CD8-positive, alpha-beta memory T cell (primary cell): ENCODE data around the gene OR1D2. TPM values are rescaled to one million over a fixed set of nuclear protein-coding genes. Genes with fewer than 3 reads are reported as not detected.

Experiments used
- CTCF ChIA-PET: fragments of 350-600 bp; sonication (Branson Sonifier 250); formaldehyde crosslinking; loops from one replicate; lab custom pipeline; 2021; ENCODE audit warnings: antibody characterized with exemption; lab: Charles Lee
- POLR2A ChIA-PET: fragments of 350-600 bp; sonication (Branson Sonifier 250); formaldehyde crosslinking; loops from one replicate; lab custom pipeline; 2021; ENCODE audit warnings: antibody characterized with exemption; lab: Charles Lee
- DNase-seq, 5 donors: peaks; one replicate each; pipeline versions ENCODE4 v3.0.0 to v3.0.0-alpha.2; 2020 to 2022; ENCODE audit warnings: mixed read lengths in 1 of 5
- H3K27ac ChIP-seq: one replicate; pipeline ENCODE4 v1.7.0; 2013; ENCODE audit warnings: low read depth, mild to moderate bottlenecking, low read length, moderate library complexity
- H3K27me3 ChIP-seq: 2 replicates; pipeline ENCODE4 v1.7.0; 2013; ENCODE audit warnings: low read length, mild to moderate bottlenecking; ENCODE audit not compliant: insufficient read depth, poor library complexity, severe bottlenecking
- H3K36me3 ChIP-seq: 2 replicates; pipeline ENCODE4 v1.7.0; 2013; ENCODE audit warnings: mild to moderate bottlenecking, low read length, moderate library complexity; ENCODE audit not compliant: insufficient read depth
- H3K4me1 ChIP-seq: 2 replicates; pipeline ENCODE4 v1.7.0; 2013; ENCODE audit warnings: mild to moderate bottlenecking, low read length, moderate library complexity; ENCODE audit not compliant: insufficient read depth
- H3K4me3 ChIP-seq: 2 replicates; pipeline ENCODE4 v1.7.0; 2013; ENCODE audit warnings: mild to moderate bottlenecking, low read length
- H3K9me3 ChIP-seq: 2 replicates; pipeline ENCODE4 v1.7.0; 2013; ENCODE audit warnings: mild to moderate bottlenecking, low read length
- H3K27ac Mint-ChIP-seq, 8 donors: one replicate each; pipeline ENCODE4 v1.8.0; 2020 to 2021; ENCODE audit warnings: mixed read lengths in 8 of 8, mild to moderate bottlenecking in 6 of 8, inconsistent platforms in 3 of 8, moderate library complexity in 3 of 8
- H3K27me3 Mint-ChIP-seq, 2 donors: one replicate each; pipeline ENCODE4 v1.8.0; 2020 to 2021; ENCODE audit warnings: mixed read lengths in 2 of 2, mild to moderate bottlenecking in 1 of 2, moderate library complexity in 1 of 2
- H3K36me3 Mint-ChIP-seq, 3 donors: one replicate each; pipeline ENCODE4 v1.8.0; 2020 to 2021; ENCODE audit warnings: mixed read lengths in 3 of 3, inconsistent platforms in 1 of 3, mild to moderate bottlenecking in 1 of 3
- H3K4me1 Mint-ChIP-seq, 3 donors: one replicate each; pipeline ENCODE4 v1.8.0; 2020 to 2021; ENCODE audit warnings: mixed read lengths in 3 of 3, inconsistent platforms in 1 of 3, mild to moderate bottlenecking in 1 of 3
- H3K4me3 Mint-ChIP-seq, 7 donors: one replicate each; pipeline ENCODE4 v1.8.0; 2020 to 2021; ENCODE audit warnings: mixed read lengths in 7 of 7, mild to moderate bottlenecking in 6 of 7, moderate library complexity in 4 of 7, inconsistent platforms in 2 of 7
- H3K9me3 Mint-ChIP-seq, 5 donors: one replicate each; pipeline ENCODE4 v1.8.0; 2020 to 2022; ENCODE audit warnings: mixed read lengths in 5 of 5, mild to moderate bottlenecking in 3 of 5, moderate library complexity in 2 of 5, inconsistent platforms in 1 of 5
- polyA plus RNA-seq: library from polyadenylated mRNA; unstranded; fragments of 300-500 nt; fragmentation: Illumina TruSeq; gene quantifications from one replicate; pipeline ENCODE4 v1.2.3, GENCODE V29; 2021
- total RNA-seq, 2 experiments: library from RNA; stranded (reverse); gene quantifications; one replicate each; pipeline ENCODE4 v1.2.3, GENCODE V29; 2021

The OR1D2 gene
- total and polyA plus RNA-seq, 3 experiments from 2014 or later = not detected

- Histone ChIP-seq H3K36me3 (no peaks in the 10 kb centered on the region), H3K4me3 (no peak overlapping the region), H3K4me1 (peaks cover 5% of the 10 kb centered on the region), H3K27me3 (no peaks in the 10 kb centered on the region), H3K9me3 (no peaks in the 10 kb centered on the region), H3K27ac (no peak overlapping the region)
- H3K9me3 Mint-ChIP-seq = peaks cover 0 to 4% (median 0%) of the 10 kb centered on the region in 5 donors
- peaks cover 3 to 5% of the 10 kb centered on the region in 2 donors for H3K27me3 Mint-ChIP-seq
- H3K27ac Mint-ChIP-seq = no peak overlapping the region
- ChIA-PET POLR2A (no interaction called here), CTCF (interaction anchor here (0.8 to 1.6 kb wide), 2 partner anchors 264 to 586 kb away, joined by 3 to 5 read pairs; partner anchors contain the start of genes CTNS and SHPK)
- H3K36me3 Mint-ChIP-seq = no peaks in the 10 kb centered on the region
- peak overlapping the region; percentile 87 to 97 (median 91) for H3K4me3 Mint-ChIP-seq
- DNase-seq = no peak
- H3K4me1 Mint-ChIP-seq = peaks cover 0 to 12% (median 10%) of the 10 kb centered on the region in 3 donors
These were observed 54.4 kb downstream of the OR1D2 start for GRCh38 chr17:3049705-3050295.

GRCh38 chr17:3048727-3049471 is 55.3 kb downstream of the OR1D2 start:
- Mint-ChIP-seq H3K36me3 (peaks cover 0 to 6% (median 0%) of the 10 kb centered on the region in 3 donors), H3K27me3 (peaks cover 3 to 5% of the 10 kb centered on the region in 2 donors), H3K9me3 (peaks cover 0 to 8% (median 6%) of the 10 kb centered on the region in 5 donors), H3K27ac (peak overlapping the region in 7 of 8 donors; percentile 17 to 82 (median 38)), H3K4me1 (peaks cover 0 to 12% (median 10%) of the 10 kb centered on the region in 3 donors), H3K4me3 (peak overlapping the region; percentile 87 to 97 (median 91))
- POLR2A ChIA-PET = no interaction called here
- H3K9me3 ChIP-seq = no peaks in the 10 kb centered on the region
- peak; percentile 82 to 88 (median 86) for DNase-seq
- CTCF ChIA-PET = interaction anchor here (0.8 to 1.6 kb wide), 2 partner anchors 263 to 587 kb away, joined by 3 to 5 read pairs; partner anchors contain the start of genes CTNS and SHPK
- peaks cover 5% of the 10 kb centered on the region for H3K4me1 ChIP-seq
- H3K4me3 ChIP-seq = peak overlapping the region; percentile 83
- H3K36me3 ChIP-seq = no peaks in the 10 kb centered on the region
- H3K27ac ChIP-seq = no peak overlapping the region
- no peaks in the 10 kb centered on the region for H3K27me3 ChIP-seq

- H3K27me3 ChIP-seq = no peaks in the 10 kb centered on the region
- no peaks in the 10 kb centered on the region for H3K9me3 ChIP-seq
- H3K4me3 ChIP-seq = no peak overlapping the region
- DNase-seq = no peak
- Mint-ChIP-seq H3K27me3 (peaks cover 3 to 8% of the 10 kb centered on the region in 2 donors), H3K4me1 (peaks cover 0 to 12% (median 10%) of the 10 kb centered on the region in 3 donors), H3K36me3 (peaks cover 0 to 6% (median 0%) of the 10 kb centered on the region in 3 donors), H3K27ac (peak overlapping the region in 1 of 8 donors; percentile 30), H3K9me3 (peaks cover 9 to 21% (median 16%) of the 10 kb centered on the region in 5 donors), H3K4me3 (peak overlapping the region in 1 of 7 donors; percentile 16)
- CTCF ChIA-PET = no interaction called here
- H3K4me1 ChIP-seq = peaks cover 5% of the 10 kb centered on the region
- H3K36me3 ChIP-seq = no peaks in the 10 kb centered on the region
- POLR2A ChIA-PET = no interaction called here
- no peak overlapping the region for H3K27ac ChIP-seq
These were observed 57.5 kb downstream of the OR1D2 start for GRCh38 chr17:3046753-3047152.

GRCh38 chr17:3043737-3044365 is 60.4 kb downstream of the OR1D2 start:
- Mint-ChIP-seq H3K36me3 (peaks cover 0 to 6% (median 0%) of the 10 kb centered on the region in 3 donors), H3K4me3 (no peak overlapping the region), H3K9me3 (peaks cover 9 to 21% (median 16%) of the 10 kb centered on the region in 5 donors), H3K27me3 (peaks cover 3 to 9% of the 10 kb centered on the region in 2 donors), H3K4me1 (peaks cover 8 to 16% (median 12%) of the 10 kb centered on the region in 3 donors), H3K27ac (no peak overlapping the region)
- CTCF ChIA-PET = no interaction called here
- POLR2A ChIA-PET = no interaction called here
- Histone ChIP-seq H3K4me3 (no peak overlapping the region), H3K36me3 (no peaks in the 10 kb centered on the region), H3K4me1 (peaks cover 5% of the 10 kb centered on the region), H3K27me3 (no peaks in the 10 kb centered on the region), H3K9me3 (no peaks in the 10 kb centered on the region), H3K27ac (no peak overlapping the region)
- DNase-seq = no peak

GRCh38 chr17:3040882-3041281 is 63.3 kb downstream of the OR1D2 start:
- Histone ChIP-seq H3K4me1 (no peaks in the 10 kb centered on the region), H3K4me3 (no peak overlapping the region), H3K27ac (no peak overlapping the region), H3K36me3 (no peaks in the 10 kb centered on the region), H3K27me3 (no peaks in the 10 kb centered on the region), H3K9me3 (no peaks in the 10 kb centered on the region)
- CTCF ChIA-PET = no interaction called here
- H3K9me3 Mint-ChIP-seq = peaks cover 9 to 21% (median 16%) of the 10 kb centered on the region in 5 donors
- peaks cover 8 to 10% (median 9%) of the 10 kb centered on the region in 3 donors for H3K4me1 Mint-ChIP-seq
- no peak for DNase-seq
- H3K27ac Mint-ChIP-seq = peak overlapping the region in 1 of 8 donors; percentile 33
- POLR2A ChIA-PET = no interaction called here
- H3K36me3 Mint-ChIP-seq = peaks cover 0 to 6% (median 0%) of the 10 kb centered on the region in 3 donors
- H3K4me3 Mint-ChIP-seq = no peak overlapping the region
- peaks cover 0 to 4% of the 10 kb centered on the region in 2 donors for H3K27me3 Mint-ChIP-seq

GRCh38 chr17:3039736-3040135 is 64.5 kb downstream of the OR1D2 start:
- H3K9me3 Mint-ChIP-seq = peaks cover 9 to 18% (median 16%) of the 10 kb centered on the region in 5 donors
- H3K4me3 Mint-ChIP-seq = no peak overlapping the region
- H3K36me3 ChIP-seq = no peaks in the 10 kb centered on the region
- H3K4me1 Mint-ChIP-seq = peaks cover 8 to 10% (median 9%) of the 10 kb centered on the region in 3 donors
- H3K4me3 ChIP-seq = no peak overlapping the region
- H3K27me3 Mint-ChIP-seq = peaks cover 0 to 4% of the 10 kb centered on the region in 2 donors
- no peaks in the 10 kb centered on the region for H3K27me3 ChIP-seq
- ChIA-PET POLR2A (no interaction called here), CTCF (no interaction called here)
- DNase-seq = no peak
- H3K4me1 ChIP-seq = no peaks in the 10 kb centered on the region
- H3K27ac ChIP-seq = no peak overlapping the region
- H3K9me3 ChIP-seq = no peaks in the 10 kb centered on the region
- peaks cover 0 to 6% (median 0%) of the 10 kb centered on the region in 3 donors for H3K36me3 Mint-ChIP-seq
- H3K27ac Mint-ChIP-seq = peak overlapping the region in 2 of 8 donors; percentile 26 to 75

GRCh38 chr17:3038941-3039340 is 65.3 kb downstream of the OR1D2 start:
- no peak for DNase-seq
- no peak overlapping the region for H3K4me3 Mint-ChIP-seq
- POLR2A ChIA-PET = interaction anchor here (0.6 kb wide), 1 partner anchor 293 kb away, joined by 4 read pairs; no protein-coding TSS in a partner anchor

More at GRCh38 chr17:3038941-3039340, 65.3 kb downstream of the OR1D2 start:
- H3K9me3 ChIP-seq = no peaks in the 10 kb centered on the region
- no peak overlapping the region for H3K27ac Mint-ChIP-seq
- H3K4me1 ChIP-seq = no peaks in the 10 kb centered on the region
- H3K36me3 ChIP-seq = no peaks in the 10 kb centered on the region
- peaks cover 7 to 13% (median 9%) of the 10 kb centered on the region in 5 donors for H3K9me3 Mint-ChIP-seq
- H3K27ac ChIP-seq = no peak overlapping the region
- H3K4me3 ChIP-seq = no peak overlapping the region
- H3K27me3 Mint-ChIP-seq = peaks cover 0 to 4% of the 10 kb centered on the region in 2 donors
- CTCF ChIA-PET = no interaction called here
- H3K36me3 Mint-ChIP-seq = peaks cover 0 to 2% (median 0%) of the 10 kb centered on the region in 3 donors
- H3K4me1 Mint-ChIP-seq = peaks cover 8 to 10% (median 9%) of the 10 kb centered on the region in 3 donors
- H3K27me3 ChIP-seq = no peaks in the 10 kb centered on the region
